NCI-H1930 (cell line): Measurements from ENCODE around the gene SBF1.
A peak's percentile ranks its signal among the peaks of the same experiment; 100 is the strongest.
"Not testable (repeated sequence)": the region's sequence is repeated elsewhere in the genome, so short reads cannot be mapped to it uniquely, and the experiment has no call there.

ENCODE experiments used
- DNase-seq, 2 experiments: peaks; one replicate each; lab custom pipeline; 2025; lab: John Stamatoyannopoulos, UW

Gene SBF1, protein sequence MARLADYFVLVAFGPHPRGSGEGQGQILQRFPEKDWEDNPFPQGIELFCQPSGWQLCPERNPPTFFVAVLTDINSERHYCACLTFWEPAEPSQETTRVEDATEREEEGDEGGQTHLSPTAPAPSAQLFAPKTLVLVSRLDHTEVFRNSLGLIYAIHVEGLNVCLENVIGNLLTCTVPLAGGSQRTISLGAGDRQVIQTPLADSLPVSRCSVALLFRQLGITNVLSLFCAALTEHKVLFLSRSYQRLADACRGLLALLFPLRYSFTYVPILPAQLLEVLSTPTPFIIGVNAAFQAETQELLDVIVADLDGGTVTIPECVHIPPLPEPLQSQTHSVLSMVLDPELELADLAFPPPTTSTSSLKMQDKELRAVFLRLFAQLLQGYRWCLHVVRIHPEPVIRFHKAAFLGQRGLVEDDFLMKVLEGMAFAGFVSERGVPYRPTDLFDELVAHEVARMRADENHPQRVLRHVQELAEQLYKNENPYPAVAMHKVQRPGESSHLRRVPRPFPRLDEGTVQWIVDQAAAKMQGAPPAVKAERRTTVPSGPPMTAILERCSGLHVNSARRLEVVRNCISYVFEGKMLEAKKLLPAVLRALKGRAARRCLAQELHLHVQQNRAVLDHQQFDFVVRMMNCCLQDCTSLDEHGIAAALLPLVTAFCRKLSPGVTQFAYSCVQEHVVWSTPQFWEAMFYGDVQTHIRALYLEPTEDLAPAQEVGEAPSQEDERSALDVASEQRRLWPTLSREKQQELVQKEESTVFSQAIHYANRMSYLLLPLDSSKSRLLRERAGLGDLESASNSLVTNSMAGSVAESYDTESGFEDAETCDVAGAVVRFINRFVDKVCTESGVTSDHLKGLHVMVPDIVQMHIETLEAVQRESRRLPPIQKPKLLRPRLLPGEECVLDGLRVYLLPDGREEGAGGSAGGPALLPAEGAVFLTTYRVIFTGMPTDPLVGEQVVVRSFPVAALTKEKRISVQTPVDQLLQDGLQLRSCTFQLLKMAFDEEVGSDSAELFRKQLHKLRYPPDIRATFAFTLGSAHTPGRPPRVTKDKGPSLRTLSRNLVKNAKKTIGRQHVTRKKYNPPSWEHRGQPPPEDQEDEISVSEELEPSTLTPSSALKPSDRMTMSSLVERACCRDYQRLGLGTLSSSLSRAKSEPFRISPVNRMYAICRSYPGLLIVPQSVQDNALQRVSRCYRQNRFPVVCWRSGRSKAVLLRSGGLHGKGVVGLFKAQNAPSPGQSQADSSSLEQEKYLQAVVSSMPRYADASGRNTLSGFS (N-terminal part only)

DNA sequence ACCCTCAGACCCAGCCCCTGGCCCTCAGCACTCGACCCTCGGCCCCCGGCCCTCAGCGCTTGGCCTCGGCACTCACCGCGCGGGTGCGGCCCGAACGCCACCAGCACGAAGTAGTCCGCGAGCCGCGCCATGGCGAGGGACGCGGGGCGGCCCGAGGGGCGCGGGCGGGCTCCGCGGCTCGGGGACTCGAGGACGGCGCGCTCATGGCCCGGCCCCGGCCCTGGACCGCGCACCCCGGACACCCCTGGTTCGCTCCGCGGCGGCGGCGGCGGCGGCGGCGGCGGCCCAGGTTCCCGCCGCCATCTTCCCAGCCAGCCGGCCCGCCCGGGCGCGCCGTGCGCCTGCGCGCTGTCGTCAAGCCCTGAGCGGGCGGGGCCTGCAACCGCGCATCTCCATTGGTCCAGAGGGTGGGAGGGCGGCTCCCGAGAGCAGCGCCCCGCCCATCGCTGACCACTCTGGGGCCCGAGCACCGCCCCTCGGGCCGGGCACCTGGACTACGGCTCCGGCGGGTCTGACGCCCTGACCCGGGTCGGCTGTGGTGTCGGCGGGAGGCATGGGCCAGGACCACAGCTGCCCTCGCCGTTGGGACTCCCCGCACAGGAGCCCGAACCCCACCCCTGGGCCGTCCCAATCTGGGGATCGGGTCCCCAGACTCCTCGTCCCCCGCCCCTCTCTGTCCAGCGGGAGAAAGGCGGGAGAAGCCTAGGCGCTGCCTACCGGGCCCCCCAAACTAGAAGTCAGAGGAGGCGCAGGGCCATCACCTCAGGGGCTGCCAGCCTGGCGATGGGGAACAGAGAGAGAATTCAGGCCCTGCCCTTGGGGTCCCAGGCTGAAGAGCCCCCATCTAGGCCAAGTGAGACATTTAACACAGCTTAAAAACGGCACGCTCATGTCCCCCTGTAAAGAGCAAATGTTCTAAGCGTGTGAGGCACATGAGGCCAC is at the start of gene SBF1:
Gene SBF1 (minus strand): TSS at position 326 of the 942 bp plus-strand sequence. CDS start 195 bp downstream, at position 131.
- peak; percentile 85 to 92 for DNase-seq

DNA sequence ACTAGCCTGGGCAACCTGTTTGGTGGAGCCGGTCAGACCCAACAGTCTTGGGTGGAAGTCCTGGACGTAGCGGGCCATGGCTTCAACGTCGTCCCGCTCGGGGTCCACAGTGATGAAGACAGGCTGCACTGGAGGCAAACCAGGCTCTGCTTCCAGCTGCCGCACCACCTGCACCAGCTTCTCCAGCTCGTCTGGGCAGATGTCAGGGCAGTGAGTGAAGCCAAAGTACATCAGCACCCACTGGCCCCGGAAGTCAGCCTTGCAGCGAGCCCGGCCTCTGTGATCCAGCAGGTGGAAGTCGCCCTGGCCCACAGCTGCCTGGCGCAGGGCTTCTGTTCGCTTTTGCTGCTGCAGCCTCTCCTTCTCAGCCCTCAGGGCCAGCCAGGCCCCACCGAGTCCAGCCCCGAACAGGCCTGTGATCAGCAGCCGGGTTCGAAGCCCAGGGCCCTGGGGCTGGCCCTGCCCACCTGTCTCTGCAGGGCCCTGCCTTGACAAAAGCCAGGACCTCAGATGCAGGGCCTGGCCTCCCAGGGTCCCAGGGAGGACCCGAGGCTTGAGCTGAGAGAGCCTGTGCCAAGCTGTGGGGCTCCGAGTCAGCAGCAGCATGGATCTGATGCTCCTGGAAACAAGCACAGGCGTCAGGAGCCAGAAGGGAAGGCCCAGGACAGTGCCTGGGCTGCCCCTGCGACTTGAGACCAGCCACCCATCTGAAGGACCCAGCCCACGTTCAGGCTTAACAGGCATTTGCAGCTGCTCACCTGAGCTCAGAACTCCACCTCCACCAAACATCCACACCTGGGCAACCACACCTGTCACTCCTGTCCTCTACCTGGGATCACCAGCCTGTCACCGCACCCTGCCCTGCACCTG is 49.2 kb upstream of the SBF1 start:
- no peak for DNase-seq

DNA sequence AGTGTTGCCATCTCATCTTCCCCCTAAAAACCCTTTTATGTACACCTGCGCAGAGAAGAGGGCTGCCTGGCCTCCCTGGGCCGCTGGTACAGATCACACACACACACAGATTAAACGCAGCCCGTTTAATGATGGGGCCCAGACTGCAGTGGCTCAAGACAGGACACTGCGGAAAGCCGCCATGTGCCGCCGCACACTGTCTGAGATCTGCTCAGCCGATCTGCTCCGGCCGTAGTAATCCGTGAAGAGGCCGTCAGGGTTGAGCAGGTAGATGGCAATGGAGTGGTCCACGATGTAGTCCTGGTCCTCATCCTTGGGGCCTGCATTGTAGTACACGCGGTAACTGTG is 48.6 kb upstream of the SBF1 start:
- DNase-seq: no peak

DNA sequence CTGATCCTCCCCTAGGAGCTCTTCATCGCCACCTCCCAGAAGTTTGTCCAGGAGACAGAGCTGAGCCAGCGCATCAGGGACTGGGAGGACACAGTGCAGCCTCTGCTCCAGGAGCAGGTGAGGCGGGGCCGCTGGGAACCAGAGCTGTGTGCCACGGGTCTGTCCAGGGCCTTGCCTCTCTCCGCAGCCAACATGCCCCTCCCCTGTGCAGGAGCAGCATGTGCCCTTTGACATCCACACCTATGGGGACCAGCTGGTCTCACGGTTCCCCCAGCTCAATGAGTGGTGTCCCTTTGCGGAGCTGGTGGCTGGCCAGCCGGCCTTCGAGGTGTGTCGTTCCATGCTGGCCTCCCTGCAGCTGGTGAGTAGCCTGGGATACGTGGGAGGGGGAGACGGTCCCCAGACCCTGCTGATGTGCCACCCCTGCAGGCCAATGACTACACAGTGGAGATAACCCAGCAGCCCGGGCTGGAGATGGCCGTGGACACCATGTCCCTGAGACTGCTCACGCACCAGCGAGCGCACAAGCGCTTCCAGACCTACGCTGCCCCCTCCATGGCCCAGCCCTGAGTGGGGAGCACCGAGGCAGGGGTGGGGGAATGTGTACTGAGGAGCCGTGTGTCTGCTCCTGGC is 48.1 kb upstream of the SBF1 start:
- DNase-seq: no peak

DNA sequence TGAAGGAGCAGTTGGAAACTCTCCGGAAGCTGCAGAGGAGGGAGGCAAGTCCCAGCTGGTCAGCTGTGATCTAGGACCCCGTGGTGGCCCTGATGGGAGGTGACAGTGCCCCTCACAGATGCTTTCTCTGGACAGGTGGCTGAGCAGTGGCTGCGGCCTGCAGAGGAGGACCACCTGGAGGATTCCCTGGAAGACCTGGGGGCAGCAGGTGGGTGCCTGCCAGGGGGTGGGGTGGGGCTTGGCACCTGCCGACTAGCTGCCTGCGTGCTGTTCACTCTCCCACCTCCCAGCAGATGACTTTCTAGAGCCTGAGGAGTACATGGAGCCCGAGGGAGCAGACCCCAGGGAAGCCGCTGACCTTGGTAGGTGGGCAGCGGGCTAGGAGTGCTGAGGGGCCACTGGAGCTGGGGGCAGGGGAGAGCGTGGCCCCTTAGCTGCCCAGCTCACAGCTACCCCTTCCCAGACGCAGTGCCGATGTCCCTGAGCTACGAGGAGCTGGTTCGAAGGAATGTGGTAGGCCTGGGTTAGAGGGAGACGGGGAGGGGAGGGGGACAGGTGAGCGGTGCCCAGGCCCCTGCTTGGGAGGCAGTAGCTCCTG is 47.5 kb upstream of the SBF1 start:
- DNase-seq: no peak

DNA sequence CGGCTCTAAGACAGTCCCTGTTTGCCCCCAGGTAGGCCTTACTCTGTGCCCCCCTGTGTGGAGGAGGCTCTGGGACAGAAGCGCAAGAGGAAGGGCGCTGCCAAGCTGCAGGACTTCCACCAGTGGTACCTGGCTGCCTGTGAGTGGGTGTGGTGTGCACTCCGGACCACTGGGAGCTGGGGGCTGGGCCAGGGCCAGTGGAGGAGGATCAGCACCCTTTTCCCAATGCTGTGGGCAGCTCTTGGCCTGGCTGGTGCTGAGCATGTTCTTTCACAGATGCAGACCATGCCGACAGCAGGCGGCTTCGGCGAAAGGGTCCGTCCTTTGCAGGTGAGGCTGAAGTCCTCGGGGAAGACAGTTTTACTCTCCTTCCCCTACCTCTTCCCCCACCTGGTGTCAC is 46.9 kb upstream of the SBF1 start:
- no peak for DNase-seq

DNA sequence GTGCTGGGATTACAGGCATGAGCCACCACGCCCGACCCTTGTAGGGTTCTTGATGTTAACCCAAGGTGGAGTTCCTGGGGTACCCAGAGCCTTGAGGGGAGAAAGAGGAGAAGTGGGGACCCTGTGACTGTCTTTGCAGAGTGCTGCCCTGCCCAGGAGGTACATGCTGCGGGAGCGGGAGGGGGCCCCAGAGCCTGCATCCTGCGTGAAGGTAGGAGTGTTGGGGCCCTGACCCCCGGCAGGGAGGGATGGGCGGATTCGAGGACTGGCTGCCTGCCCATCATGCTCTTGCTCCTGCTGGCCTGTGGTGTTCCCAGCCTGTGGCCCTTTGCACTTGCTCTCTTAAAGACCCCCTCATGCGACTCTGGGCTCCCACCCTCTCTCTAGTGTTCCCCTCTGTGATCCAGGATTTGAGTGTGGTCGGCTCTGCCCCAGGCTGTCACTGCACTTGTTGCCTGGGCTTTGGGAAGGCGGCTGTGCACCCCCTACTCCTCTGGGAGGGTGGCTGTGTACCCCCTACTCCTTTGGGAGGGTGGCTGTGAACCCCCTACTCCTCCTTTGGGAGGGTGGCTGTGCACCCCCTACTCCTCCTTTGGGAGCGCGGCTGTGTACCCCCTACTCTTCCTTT is 46.1 kb upstream of the SBF1 start:
- no peak for DNase-seq

DNA sequence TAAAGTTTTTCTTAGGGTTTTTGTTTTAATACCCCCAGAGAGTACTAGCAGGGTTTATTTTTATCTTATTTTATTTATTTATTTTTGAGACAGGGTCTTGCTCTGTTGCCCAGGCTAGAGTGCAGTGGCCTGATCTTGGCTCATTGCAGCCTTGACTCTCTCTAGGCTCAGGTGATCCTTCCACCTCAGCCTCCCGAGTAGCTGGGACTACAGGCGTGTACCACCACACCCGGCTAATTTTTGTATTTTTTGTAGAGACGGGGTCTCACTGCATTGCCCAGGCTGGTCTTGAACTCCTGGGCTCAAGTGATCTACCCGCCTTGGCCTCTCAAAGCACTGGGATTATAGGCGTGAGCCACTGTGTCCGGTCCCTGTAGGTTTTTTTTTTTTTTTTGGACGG is 45.3 kb upstream of the SBF1 start:
- DNase-seq: not testable (repeated sequence)

DNA sequence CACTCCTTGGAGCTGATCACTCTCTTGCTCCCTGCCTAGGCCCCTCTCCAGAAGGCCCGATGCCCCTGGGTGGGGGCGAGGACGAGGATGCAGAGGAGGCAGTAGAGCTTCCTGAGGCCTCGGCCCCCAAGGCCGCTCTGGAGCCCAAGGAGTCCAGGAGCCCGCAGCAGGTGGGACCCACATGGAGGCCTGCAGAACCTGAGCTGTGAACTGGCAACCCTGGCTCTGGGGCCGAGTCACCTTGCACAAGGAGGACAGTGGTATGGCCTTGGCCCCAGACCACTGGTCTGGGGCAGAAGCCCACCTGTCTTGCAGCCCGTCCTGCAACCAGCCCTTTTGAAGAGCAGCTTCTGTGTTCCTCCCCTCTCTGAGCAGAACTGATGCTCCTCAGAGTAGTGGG is 44.3 kb upstream of the SBF1 start:
- no peak for DNase-seq

DNA sequence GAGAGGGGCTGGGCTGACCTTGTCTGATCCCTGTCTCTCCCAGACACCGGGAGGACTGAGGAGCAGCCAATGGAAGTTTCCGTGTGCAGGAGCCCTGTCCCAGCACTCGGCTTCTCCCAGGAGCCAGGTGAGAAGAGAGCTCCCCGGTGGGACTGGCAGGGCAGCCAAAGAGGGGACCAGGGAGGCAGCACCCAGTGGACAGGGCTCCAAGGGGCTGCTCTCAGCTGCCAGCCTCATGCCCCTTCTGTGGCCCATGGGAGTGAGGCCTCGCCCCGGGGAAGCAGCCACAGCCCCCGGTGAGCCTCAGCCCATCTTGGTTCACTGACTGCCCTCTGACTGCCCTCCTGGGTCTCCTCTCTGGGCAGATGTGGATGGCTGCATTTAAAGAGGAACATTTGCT is 43.8 kb upstream of the SBF1 start:
- no peak for DNase-seq

DNA sequence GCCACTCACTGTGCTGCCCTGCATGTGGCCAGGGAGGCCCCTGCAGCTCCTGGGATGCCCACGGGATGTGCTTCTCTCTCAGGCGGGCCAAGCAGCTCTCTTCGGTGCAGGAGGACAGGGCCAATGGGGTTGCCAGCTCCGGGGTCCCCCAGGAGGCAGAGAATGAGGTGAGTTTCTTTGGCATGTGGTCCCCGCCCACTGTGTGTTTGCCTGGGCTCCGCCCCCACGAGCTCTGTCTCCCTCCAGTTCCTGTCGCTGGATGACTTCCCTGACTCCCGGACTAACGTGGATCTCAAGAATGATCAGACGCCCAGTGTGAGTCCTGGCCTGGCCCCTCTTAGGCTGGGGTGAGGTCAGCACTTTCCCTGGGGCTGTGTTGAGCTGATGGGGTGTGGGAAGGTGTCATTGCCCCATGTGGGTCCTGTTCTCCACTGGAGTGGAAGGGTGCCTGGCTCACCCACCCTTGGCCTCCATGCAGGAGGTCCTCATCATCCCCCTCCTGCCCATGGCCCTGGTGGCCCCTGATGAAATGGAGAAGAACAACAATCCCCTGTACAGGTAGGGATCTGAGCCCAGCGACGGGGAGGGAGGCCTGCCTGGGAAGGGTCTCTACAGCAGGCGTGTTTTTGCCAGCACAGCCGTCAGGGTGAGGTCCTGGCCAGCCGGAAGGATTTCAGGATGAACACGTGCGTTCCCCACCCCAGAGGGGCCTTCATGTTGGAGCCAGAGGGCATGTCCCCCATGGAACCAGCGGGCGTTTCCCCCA is 42.8 kb upstream of the SBF1 start:
- no peak for DNase-seq

DNA sequence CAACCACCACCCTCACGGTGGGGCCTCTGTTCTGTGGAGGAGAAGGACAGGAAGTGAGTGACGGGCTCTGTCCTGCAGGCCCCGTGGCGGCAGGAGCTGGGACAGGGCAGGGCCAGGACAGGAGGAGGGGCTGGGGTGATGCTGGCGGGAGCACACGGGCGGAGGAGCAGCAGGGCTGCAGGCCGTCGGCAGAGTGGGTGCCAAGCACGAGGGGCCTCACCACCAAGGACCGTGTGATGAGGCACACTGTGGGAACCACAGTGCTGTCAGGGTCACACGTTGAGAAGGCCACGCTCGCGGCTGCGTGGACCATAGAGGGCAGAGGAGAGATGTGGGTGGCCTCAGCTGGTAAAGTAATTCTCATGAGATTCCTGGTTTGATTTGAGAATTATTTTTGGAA is 42.1 kb upstream of the SBF1 start:
- DNase-seq: no peak

DNA sequence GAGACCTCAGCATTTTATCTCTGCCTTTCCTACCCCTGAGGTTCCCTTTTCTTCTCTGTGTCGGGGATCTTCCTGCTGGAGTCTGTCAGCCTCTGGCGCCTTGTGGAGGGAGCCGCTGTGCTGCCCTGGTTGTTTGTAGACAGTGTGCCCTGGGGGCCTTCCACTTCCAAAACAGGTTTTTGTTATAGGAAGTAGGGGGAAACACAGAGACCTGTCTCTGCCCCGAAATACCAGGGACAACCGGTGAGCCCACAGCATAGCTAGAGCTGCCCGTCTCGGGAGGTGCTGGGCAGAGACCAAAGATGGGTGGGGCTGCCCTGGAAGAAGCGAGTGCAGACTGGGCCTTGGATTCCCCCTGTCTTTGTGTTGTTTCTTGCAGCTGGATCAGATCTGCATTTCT is 41.2 kb upstream of the SBF1 start:
- DNase-seq: no peak

DNA sequence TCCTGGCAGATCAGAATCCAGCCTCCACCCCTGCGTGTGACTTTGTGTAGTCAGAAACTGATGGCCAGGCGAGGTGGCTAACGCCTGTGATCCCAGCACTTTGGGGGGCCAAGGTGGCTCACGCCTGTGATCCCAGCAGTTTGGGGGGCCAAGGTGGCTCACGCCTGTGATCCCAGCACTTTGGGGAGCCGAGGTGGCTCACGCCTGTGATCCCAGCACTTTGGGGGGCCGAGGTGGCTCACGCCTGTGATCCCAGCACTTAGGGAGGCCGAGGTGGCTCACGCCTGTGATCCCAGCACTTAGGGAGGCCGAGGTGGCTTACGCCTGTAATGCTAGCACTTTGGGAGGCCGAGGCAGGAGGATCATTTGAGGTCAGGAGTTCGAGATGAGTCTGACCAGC is 38.3 kb upstream of the SBF1 start:
- DNase-seq: no peak

DNA sequence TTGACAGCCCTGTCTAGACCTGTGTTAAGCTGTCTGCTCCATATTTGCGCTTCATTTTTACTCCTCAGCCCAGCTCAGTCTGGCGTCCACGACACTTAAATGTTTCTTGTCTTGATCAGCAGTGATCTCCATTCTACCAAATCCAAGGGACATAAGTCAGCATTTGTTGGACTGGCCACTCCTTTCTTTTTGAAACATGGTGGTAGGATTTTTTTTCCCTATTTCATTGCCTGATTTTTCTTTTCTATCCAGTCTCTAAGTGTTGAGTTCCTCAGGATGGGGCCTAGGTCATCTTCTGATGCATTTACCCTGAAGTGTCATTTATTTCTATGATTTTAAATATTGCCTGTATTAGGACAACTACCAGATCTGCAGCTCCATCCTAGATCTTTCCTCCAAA is 34.1 kb upstream of the SBF1 start:
- DNase-seq: no peak

DNA sequence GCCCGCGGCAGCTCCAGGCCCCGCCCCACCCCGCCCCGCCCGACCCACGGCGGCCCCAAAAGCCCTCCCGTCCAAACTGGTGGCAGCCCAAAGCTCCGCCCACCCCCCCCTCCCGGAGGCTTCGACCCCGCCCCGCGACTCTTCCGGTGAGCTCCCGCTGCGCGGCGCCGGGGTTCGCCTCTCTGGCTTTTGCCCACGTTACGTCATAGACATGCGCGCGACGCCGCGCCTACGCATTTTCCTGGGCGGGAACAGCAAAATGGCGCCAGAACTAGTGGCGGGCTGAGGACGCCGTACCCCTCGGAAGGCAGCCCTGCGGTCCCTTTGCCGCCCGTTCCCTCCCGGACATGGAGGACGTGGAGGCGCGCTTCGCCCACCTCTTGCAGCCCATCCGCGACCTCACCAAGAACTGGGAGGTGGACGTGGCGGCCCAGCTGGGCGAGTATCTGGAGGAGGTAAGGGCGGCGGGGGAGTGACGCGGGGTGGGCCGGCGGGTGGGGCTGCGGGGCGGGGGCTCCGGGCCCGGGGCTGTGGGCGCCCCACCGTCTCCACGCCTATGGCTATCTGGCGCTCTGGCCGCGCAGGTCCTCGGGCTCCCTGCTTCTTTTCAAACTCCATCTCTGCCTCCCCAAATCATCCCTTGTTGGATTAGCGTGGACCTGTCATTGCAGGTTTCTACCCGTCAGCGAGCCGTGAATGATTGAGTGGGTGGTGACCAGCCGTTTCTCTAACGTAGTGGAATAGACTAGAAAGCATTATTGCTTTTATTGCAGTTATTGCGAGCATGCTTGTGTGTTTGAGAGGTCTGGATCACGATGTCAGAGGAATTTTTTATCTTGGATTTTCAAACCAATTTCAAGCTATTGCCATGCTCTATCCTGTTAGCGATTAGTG is 33.4 kb upstream of the SBF1 start, which contains the start of gene NCAPH2:
Gene NCAPH2 (plus strand): TSS at position 234 of the 894 bp plus-strand sequence. CDS start 114 bp downstream, at position 348.
- DNase-seq: peak; percentile 93 to 97

DNA sequence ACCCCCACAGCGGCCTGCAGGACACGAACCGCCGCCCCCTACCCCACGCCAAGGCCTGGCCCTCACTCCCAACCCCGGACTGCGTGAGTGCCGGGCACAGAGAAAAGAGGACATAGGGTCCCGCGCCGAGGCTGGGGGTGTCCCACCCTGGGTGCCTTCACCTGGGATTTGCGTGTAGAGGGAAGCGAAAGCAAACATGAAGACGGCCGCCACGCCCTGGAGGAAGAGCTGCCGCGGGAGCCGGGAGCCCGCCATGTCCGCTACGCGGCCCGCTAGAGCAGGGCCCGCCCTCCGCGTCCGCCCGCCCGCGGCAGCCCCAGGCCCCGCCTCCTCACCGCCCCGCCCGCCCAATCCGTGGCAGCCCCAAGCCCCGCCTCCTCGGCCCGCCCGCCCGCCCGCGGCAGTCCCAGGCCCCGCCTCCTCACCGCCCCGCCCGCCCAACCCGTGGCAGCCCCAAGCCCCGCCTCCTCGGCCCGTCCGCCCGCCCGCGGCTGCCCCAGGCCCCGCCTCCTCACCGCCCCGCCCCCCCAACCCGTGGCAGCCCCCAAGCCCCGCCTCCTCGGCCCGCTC is 32.7 kb upstream of the SBF1 start, which contains the start of gene LMF2:
Gene LMF2 (minus strand): TSS at position 282 of the 570 bp plus-strand sequence. CDS start 27 bp downstream, at position 255.
- DNase-seq: peak in 1 of 2 experiments; percentile 87
